GM12865 (cell line): ENCODE results near the gene CDK16.

Experiments used
- DNase-seq: peaks from one replicate; pipeline ENCODE4 v3.0.0; 2010; ENCODE audit warnings: low read depth
- H3K4me3 ChIP-seq: 2 replicates; pipeline ENCODE4 v1.5.1; 2011; ENCODE audit warnings: mild to moderate bottlenecking, low read depth, low read length, control low read depth
- TF ChIP-seq, protein P1 (sequence below): IDR thresholded peaks from 2 replicates; pipeline ENCODE4 v1.5.1; 2011; ENCODE audit warnings: low read length, control low read depth, low read depth, inconsistent platforms; ENCODE audit not compliant: insufficient read depth; ENCODE audit errors: missing control alignments

CDK16 gene

DNA sequence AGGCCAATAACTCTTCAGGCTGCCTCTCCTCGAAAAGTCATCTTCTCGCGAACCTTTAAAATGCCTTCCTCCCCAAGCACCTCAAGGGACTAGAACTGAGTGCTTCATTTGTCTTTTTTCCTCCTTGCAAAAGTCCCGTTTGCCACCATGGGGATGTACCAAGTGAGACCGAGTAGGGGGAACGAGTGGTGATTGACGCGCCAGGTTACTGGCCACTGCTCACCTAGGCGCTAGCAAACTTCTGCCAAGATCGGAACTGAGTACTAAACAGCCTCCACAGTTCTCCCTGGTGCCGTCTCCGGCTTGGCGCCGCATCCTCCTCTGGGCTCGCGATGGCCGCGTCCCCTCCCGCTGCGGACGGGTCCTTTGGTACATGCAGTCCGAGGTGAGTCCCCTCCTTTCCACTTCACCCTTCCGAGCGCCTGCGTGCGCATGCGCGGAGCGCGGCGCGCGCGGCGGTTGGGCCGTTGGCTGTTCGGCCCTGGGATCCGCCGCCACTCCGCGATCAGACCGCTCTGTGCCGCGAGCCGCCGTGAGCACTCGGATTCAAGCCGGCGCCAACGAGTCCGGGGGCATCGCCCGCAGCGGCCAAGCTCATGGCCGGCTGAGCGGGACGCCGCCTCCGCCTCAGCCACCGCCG is at the start of gene CDK16:
CDK16 (plus strand) TSS at position 402 of the 640 bp plus-strand sequence. CDS start 4,877 bp downstream, outside the sequence.
- peak within 1 kb of the TSS; percentile 87 for H3K4me3 ChIP-seq
- TF ChIP-seq, protein P1, sequence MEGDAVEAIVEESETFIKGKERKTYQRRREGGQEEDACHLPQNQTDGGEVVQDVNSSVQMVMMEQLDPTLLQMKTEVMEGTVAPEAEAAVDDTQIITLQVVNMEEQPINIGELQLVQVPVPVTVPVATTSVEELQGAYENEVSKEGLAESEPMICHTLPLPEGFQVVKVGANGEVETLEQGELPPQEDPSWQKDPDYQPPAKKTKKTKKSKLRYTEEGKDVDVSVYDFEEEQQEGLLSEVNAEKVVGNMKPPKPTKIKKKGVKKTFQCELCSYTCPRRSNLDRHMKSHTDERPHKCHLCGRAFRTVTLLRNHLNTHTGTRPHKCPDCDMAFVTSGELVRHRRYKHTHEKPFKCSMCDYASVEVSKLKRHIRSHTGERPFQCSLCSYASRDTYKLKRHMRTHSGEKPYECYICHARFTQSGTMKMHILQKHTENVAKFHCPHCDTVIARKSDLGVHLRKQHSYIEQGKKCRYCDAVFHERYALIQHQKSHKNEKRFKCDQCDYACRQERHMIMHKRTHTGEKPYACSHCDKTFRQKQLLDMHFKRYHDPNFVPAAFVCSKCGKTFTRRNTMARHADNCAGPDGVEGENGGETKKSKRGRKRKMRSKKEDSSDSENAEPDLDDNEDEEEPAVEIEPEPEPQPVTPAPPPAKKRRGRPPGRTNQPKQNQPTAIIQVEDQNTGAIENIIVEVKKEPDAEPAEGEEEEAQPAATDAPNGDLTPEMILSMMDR, result no peak
- peak; percentile 87 for DNase-seq

DNA sequence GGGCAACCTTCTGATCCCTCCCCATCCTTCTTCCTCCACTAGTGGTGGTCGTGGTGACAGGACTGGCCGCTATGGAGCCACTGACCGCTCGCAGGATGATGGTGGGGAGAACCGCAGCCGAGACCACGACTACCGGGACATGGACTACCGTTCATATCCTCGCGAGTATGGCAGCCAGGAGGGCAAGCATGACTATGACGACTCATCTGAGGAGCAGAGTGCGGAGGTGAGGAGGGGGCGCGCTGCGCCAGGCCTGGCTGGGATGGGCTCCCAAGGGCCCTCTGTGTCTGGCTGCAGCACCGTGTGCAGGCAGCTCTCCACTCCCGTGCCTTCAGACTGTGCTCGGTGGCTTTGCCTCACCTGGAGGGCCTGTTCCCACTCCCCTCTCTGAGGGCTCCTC is 49.2 kb upstream of the CDK16 start:
- no peak overlapping the region for H3K4me3 ChIP-seq
- no peak for DNase-seq
- TF ChIP-seq, protein P1, result no peak

DNA sequence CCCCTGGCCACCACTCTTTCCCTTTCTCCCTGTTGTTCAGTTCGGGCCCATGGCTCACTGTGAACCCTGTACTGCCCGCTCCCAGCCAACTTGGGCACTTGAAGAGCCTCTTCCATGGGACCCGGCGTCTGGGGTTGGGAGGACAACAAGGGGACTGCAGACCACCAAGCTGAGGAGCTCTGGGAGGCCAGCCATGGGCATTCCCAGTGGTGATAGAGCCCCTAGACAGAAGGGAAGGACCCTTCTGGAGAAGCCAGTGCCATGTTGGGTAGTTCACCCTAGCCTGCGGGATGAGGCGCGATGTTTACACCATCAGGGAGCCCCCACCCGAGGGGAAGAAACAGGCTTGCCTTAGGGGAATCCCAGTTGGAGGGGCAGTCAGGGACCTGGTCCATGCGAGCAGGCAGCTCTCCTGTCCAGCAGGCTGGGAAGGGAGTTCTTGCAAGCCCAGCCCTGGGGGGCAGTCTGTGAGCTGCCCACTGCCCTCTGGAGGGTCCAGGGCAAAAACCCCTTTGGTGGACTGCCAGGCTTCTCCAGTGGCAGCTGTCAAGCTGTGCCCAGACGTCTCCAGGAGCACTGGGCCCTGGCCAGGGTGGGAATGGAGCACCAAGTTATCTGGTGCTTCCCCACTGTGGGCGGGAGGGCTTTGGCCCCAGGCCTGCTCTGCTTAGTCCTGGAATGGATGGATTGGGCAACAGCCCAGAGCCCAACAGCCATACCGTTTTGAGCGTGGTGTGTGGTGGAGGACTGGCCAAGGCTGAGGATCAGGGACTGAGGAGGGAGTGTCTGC is 48.6 kb upstream of the CDK16 start:
- DNase-seq, result no peak
- TF ChIP-seq, protein P1, result no peak
- H3K4me3 ChIP-seq, result no peak overlapping the region

DNA sequence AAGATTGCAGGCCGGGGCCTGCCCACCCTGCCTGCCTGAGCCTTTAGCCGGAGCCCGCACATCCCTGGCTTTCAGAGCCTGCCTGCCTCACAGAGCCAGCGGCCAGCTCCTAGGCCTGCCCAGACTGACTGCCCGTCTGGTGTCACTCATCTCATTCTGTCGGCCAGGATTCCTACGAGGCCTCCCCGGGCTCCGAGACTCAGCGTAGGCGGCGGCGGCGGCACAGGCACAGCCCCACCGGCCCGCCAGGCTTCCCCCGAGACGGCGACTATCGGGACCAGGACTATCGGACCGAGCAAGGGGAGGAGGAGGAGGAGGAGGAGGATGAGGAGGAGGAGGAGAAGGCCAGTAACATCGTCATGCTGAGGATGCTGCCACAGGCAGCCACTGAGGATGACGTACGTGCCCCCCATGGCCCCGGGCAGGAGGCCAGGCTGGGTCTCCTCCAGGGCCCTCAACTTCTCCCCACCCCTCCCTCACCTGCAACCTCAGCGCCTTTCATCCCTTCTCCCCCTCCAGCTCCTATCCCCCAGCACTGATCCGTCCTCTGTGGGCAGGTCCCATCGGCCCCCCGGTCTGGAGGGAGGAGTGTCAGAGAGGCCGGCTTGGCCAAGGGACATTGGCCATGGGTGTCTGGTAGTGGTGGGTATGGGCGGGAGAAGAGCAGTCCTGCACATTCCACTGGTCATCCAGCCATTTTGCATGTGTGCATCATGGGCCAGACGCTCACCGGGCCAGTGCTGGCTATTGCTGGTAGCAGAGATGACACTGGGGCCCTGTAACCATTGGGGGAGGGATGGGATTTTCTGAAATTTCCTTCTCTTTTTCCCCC is 47.4 kb upstream of the CDK16 start:
- no peak overlapping the region for H3K4me3 ChIP-seq
- TF ChIP-seq, protein P1, result no peak
- no peak for DNase-seq

DNA sequence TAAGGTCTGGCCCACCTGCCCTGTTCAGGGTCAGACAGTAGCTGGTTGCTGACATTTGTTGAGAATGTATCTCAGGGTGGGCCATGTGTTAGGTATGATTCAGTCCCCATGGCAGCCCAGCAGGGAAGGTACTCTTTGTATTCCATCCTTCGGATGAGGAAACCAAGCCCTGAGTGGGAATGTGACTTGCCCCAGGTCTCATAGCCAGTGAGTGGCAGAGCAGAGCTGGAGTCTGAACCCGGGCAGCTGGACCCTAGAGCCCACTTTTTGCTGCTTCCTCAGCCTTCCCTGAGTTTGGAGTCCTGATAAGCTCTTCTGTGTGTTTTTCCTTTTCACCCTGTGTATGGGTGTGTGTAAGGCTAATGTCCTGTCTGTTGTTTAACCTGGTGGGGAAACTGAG is 46.5 kb upstream of the CDK16 start:
- DNase-seq, result no peak
- H3K4me3 ChIP-seq, result no peak overlapping the region
- TF ChIP-seq, protein P1, result no peak

DNA sequence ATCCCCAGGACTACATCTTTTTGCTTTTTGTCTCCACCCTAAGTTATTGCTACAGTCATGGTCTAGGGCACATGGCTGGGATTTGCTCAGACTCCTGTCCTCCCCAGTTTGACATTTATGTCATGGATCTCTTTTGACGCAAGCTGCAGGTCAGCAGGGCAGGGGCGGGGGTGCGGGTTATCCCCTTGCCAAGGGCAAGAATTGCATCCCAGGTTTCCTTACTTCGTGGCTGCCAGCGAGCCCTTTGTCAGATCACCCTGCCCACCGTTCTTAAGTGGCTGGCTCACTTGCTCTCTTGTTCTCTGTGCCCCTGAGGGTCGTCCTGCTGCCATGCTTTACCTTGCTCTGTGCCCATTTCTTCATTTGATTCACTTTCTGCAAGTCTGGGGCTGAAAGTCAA is 45.9 kb upstream of the CDK16 start:
- TF ChIP-seq, protein P1, result no peak
- H3K4me3 ChIP-seq, result no peak overlapping the region
- no peak for DNase-seq
